Breast epithelium (tissue), 4 donors: ENCODE results near the gene SLC37A1. TPM values are rescaled to one million over a fixed set of nuclear protein-coding genes. Genes with fewer than 3 reads are reported as not detected.

ENCODE experiments used
- DNase-seq, 2 donors: peaks; one replicate each; pipeline ENCODE4 v3.0.0-alpha.2; 2019; ENCODE audit warnings: low spot score in 2 of 2
- H3K27ac ChIP-seq, 2 donors: fragments of 200-600 bp; sonication (generic) in 1 of 2; one replicate each; pipeline ENCODE4 v1.5.1; 2016 to 2019; ENCODE audit warnings: mild to moderate bottlenecking in 1 of 2
- H3K27me3 ChIP-seq, 2 donors: fragments of 200-600 bp; sonication (generic) in 1 of 2; one replicate each; pipeline versions ENCODE4 v1.5.1 to v1.6.0; 2017 to 2019; ENCODE audit warnings: control low read depth in 1 of 2, mild to moderate bottlenecking in 1 of 2
- H3K36me3 ChIP-seq: fragments of 200-600 bp; one replicate; pipeline ENCODE4 v1.5.1; 2019
- H3K4me1 ChIP-seq, 2 donors: fragments of 200-600 bp; sonication (generic); one replicate each; pipeline ENCODE4 v1.5.1; 2016 to 2019; ENCODE audit warnings: control low read depth in 1 of 2
- H3K4me3 ChIP-seq, 3 donors: fragments of 200-600 bp; sonication (generic); 1 replicate in 2 of 3; 2 replicates in 1 of 3; pipeline ENCODE4 v1.5.1; 2016 to 2019; ENCODE audit warnings: mild to moderate bottlenecking in 3 of 3, moderate library complexity in 2 of 3
- H3K9me3 ChIP-seq, 2 donors: fragments of 200-600 bp; sonication (generic) in 1 of 2; one replicate each; pipeline ENCODE4 v1.5.1; 2016 to 2019; ENCODE audit warnings: control low read depth in 1 of 2
- CTCF ChIP-seq, 3 donors: fragments of 450-650 bp; IDR thresholded peaks; one replicate each; pipeline ENCODE4 v1.5.1; 2016 to 2017; ENCODE audit warnings: antibody characterized with exemption in 3 of 3, mild to moderate bottlenecking in 3 of 3, moderate library complexity in 3 of 3
- POLR2A ChIP-seq: fragments of 450-650 bp; IDR thresholded peaks from one replicate; pipeline ENCODE4 v1.6.1; 2016; ENCODE audit warnings: antibody characterized with exemption, mild to moderate bottlenecking, moderate library complexity
- POLR2AphosphoS5 ChIP-seq, 3 donors: sonication (generic); formaldehyde crosslinking; IDR thresholded peaks; one replicate each; pipeline ENCODE4 v1.6.1; 2017; ENCODE audit warnings: antibody characterized with exemption in 3 of 3
- intact Hi-C: fragments of 100-400 bp; cut with DNase I; formaldehyde crosslinking; loops from one replicate; pipeline ENCODE4 v1.15.1; 2023; ENCODE audit warnings: low total_unique reads
- total RNA-seq, 3 donors: library from RNA; depleted of rRNA; stranded (reverse); fragments of >200 nt; gene quantifications; one replicate each; pipeline ENCODE4 v1.1.0, GENCODE V29; 2016

SLC37A1 gene
- total RNA-seq, 3 donors from 2014 or later, result 7.5 to 18.4 (median 18.4) TPM

GRCh38 chr21:42568376-42568775, 54.7 kb downstream of the SLC37A1 start:
- no peak overlapping the region for H3K27ac ChIP-seq
- intact Hi-C loops, result no loop called here
- peak in 1 of 2 donors; percentile 25 for DNase-seq
- no peaks in the 10 kb centered on the region for H3K9me3 ChIP-seq
- H3K36me3 ChIP-seq, result no peaks in the 10 kb centered on the region
- TF ChIP-seq CTCF (IDR thresholded peaks at IDR 0.05) (no peak), POLR2A (no peak), POLR2AphosphoS5 (IDR thresholded peaks at IDR 0.05) (no peak)
- H3K4me3 ChIP-seq, result no peak overlapping the region
- H3K27me3 ChIP-seq, result no peaks in the 10 kb centered on the region
- no peaks in the 10 kb centered on the region for H3K4me1 ChIP-seq

GRCh38 chr21:42568866-42569731, 55.4 kb downstream of the SLC37A1 start:
- intact Hi-C loops, result no loop called here
- no peak for TF ChIP-seq CTCF (IDR thresholded peaks at IDR 0.05)
- no peak for TF ChIP-seq POLR2A
- no peak for TF ChIP-seq POLR2AphosphoS5 (IDR thresholded peaks at IDR 0.05)
- Histone ChIP-seq H3K4me3 (no peak overlapping the region), H3K4me1 (no peaks in the 10 kb centered on the region), H3K36me3 (no peaks in the 10 kb centered on the region), H3K9me3 (no peaks in the 10 kb centered on the region), H3K27me3 (no peaks in the 10 kb centered on the region), H3K27ac (no peak overlapping the region)
- DNase-seq, result peak in 1 of 2 donors; percentile 48

- Histone ChIP-seq H3K9me3 (no peaks in the 10 kb centered on the region), H3K36me3 (no peaks in the 10 kb centered on the region), H3K4me1 (no peaks in the 10 kb centered on the region), H3K27ac (no peak overlapping the region), H3K4me3 (no peak overlapping the region), H3K27me3 (no peaks in the 10 kb centered on the region)
- DNase-seq, result peak in 1 of 2 donors; percentile 43
- intact Hi-C loops, result loop anchor here (10.0 kb wide), 1 partner anchor 1365 kb away; no protein-coding TSS in a partner anchor
- TF ChIP-seq POLR2AphosphoS5 (IDR thresholded peaks at IDR 0.05), result no peak
- TF ChIP-seq CTCF (IDR thresholded peaks at IDR 0.05), result no peak
- no peak for TF ChIP-seq POLR2A
Observed at GRCh38 chr21:42569732-42570301, 56.2 kb downstream of the SLC37A1 start.

- Histone ChIP-seq H3K36me3 (no peaks in the 10 kb centered on the region), H3K4me1 (no peaks in the 10 kb centered on the region), H3K27me3 (no peaks in the 10 kb centered on the region), H3K9me3 (no peaks in the 10 kb centered on the region), H3K27ac (no peak overlapping the region), H3K4me3 (no peak overlapping the region)
- DNase-seq, result peak in 1 of 2 donors; percentile 39
- no peak for TF ChIP-seq CTCF (IDR thresholded peaks at IDR 0.05)
- no peak for TF ChIP-seq POLR2AphosphoS5 (IDR thresholded peaks at IDR 0.05)
- TF ChIP-seq POLR2A, result no peak
- intact Hi-C loops, result loop anchor here (10.0 kb wide), 1 partner anchor 1366 kb away; no protein-coding TSS in a partner anchor
Observed at GRCh38 chr21:42570362-42570761, 56.7 kb downstream of the SLC37A1 start.
